Effector memory CD8-positive, alpha-beta T cell (primary cell): Measurements from ENCODE around the gene MAPKAPK3.

Source experiments
- ATAC-seq: fragments of 150-1000 bp; cut with Tn5 transposase; replicated peaks from 2 replicates; pipeline ENCODE4 v1.10.0; 2021; ENCODE audit warnings: mild to moderate bottlenecking, moderate library complexity
- DNase-seq, 3 experiments: peaks; one replicate each; pipeline ENCODE4 v3.0.0; 2021
- H3K27ac Mint-ChIP-seq, 2 donors: one replicate each; pipeline ENCODE4 v1.8.0; 2022; ENCODE audit warnings: mild to moderate bottlenecking in 2 of 2, mixed read lengths in 2 of 2, moderate library complexity in 2 of 2
- H3K27me3 Mint-ChIP-seq, 2 donors: one replicate each; pipeline ENCODE4 v1.8.0; 2022; ENCODE audit warnings: mixed read lengths in 2 of 2
- H3K36me3 Mint-ChIP-seq: one replicate; pipeline ENCODE4 v1.8.0; 2022; ENCODE audit warnings: mild to moderate bottlenecking, moderate library complexity, mixed read lengths; ENCODE audit not compliant: insufficient read depth
- H3K4me1 Mint-ChIP-seq, 2 donors: one replicate each; pipeline ENCODE4 v1.8.0; 2022; ENCODE audit warnings: low read depth in 2 of 2, mixed read lengths in 2 of 2
- H3K4me3 Mint-ChIP-seq, 2 donors: one replicate each; pipeline ENCODE4 v1.8.0; 2022; ENCODE audit warnings: mild to moderate bottlenecking in 2 of 2, mixed read lengths in 2 of 2, moderate library complexity in 2 of 2
- H3K9me3 Mint-ChIP-seq, 2 donors: one replicate each; pipeline ENCODE4 v1.8.0; 2022; ENCODE audit warnings: mixed read lengths in 2 of 2

MAPKAPK3 gene

DNA sequence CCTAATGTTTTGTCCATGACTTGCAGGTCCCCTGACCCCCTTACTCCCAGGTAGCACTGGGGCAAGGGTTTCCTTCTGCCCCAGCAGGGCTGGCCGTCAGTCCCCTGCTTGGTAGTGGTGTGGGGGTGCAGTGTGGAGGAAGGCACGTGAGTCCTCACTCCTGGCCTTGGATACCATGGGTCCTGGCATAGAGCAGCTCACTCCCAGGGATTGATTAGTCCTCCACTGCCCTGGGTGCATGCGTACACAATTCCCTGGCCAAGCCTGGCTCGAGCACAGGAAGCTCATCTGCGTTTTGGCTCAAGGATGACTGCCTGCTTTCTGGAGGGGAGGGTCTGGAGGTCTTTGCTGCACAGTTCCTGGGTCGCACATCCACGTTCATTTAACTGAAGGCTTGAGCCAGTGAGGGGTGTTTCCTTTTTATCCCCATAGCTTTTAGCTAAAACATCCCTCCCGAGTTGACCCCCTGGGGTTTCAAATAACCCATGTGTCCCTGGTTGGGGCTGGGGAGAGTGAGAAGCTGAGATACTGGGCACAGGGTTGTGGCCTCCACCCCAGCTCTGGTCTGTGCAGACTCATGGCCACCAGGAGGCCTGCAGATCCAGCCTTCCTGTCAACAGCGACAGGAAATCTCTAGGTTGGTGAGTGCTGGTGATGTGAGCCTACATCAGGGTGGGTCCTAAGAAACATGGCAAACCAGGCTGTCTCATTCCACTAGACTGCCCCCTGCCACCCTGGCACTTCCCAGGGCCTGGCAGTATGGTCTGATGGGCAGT lies 36.1 kb upstream of the MAPKAPK3 start:
- H3K4me1 Mint-ChIP-seq: peaks cover 36 to 38% of the 10 kb centered on the region in 2 donors
- ATAC-seq: peak; percentile 43
- no peaks in the 10 kb centered on the region for H3K27me3 Mint-ChIP-seq
- peaks cover 5% of the 10 kb centered on the region for H3K36me3 Mint-ChIP-seq
- H3K27ac Mint-ChIP-seq: peak overlapping the region in 1 of 2 donors; percentile 81
- H3K9me3 Mint-ChIP-seq: no peaks in the 10 kb centered on the region
- peak overlapping the region in 1 of 2 donors; percentile 10 for H3K4me3 Mint-ChIP-seq
- no peak for DNase-seq

DNA sequence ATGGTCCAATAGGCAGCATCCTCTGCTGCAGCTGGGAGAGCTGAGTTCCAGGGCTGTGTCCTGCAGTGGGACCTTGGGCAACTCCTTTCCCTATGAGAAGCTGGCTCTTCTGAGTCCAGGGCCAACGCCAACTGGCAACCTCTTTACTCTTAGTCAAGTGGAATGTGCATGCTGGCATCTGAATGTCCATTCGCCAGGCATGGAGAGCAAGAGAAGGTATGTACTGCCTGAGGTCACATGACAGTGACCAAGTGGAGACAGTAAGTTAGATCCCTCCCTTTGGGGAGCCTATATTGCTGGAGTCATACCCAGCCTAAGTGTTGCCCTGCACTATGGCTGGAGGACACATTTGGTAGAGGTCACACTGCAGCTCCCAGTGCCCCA lies 35.5 kb upstream of the MAPKAPK3 start:
- Mint-ChIP-seq H3K4me1 (peaks cover 30 to 34% of the 10 kb centered on the region in 2 donors), H3K36me3 (peaks cover 5% of the 10 kb centered on the region), H3K9me3 (no peaks in the 10 kb centered on the region), H3K4me3 (peak overlapping the region in 1 of 2 donors; percentile 10), H3K27me3 (no peaks in the 10 kb centered on the region), H3K27ac (peak overlapping the region; percentile 67 to 81)
- ATAC-seq (no peak), DNase-seq (no peak)

DNA sequence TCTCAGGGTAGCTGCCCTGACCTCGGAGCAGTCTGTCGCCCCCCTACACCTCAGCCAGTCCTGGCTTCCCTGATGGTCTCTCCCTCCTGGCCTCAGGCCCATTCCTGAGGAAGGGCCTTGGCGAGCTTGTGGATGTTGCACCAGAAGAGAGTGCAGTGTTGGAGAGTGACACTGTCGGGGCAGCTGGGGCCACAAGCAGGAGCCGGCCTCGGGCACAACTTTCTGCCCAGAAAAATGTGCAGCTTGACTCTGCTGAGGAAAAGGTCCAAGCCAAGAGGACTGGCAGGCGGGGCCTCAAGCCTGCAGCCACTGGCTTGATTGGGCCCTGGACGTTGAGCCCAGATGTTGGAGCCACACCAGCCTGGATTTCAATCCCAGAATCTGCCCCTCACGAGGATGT lies 34.9 kb upstream of the MAPKAPK3 start:
- H3K27ac Mint-ChIP-seq: peak overlapping the region; percentile 5 to 67
- H3K4me1 Mint-ChIP-seq: peaks cover 30% of the 10 kb centered on the region in 2 donors
- DNase-seq (no peak), ATAC-seq (no peak)
- H3K4me3 Mint-ChIP-seq: no peak overlapping the region
- no peaks in the 10 kb centered on the region for H3K27me3 Mint-ChIP-seq
- no peaks in the 10 kb centered on the region for H3K9me3 Mint-ChIP-seq
- H3K36me3 Mint-ChIP-seq: peaks cover 3% of the 10 kb centered on the region

DNA sequence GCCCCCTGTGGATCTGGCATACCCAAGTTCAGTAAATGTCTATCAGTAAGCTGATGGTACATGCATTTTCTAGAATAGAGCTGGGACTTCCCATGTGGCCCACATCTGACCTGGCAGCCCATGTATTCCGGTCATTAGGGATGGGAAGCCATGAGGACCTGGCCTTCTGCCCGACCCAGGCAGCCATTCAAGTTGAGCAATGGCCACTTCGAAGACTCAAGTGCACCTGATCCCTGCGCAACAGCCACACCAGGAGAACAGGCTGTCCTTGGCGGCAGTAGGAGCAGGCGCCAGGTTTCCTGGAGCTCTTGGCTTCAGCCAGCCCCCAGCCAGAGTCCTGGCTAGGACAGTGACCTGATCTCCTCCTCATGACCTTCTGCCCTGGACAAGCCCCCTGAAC lies 33.1 kb upstream of the MAPKAPK3 start:
- H3K36me3 Mint-ChIP-seq: peaks cover 4% of the 10 kb centered on the region
- no peaks in the 10 kb centered on the region for H3K27me3 Mint-ChIP-seq
- no peaks in the 10 kb centered on the region for H3K9me3 Mint-ChIP-seq
- DNase-seq (no peak), ATAC-seq (no peak)
- H3K4me3 Mint-ChIP-seq: no peak overlapping the region
- peaks cover 42 to 44% of the 10 kb centered on the region in 2 donors for H3K4me1 Mint-ChIP-seq
- H3K27ac Mint-ChIP-seq: peak overlapping the region; percentile 2 to 27

DNA sequence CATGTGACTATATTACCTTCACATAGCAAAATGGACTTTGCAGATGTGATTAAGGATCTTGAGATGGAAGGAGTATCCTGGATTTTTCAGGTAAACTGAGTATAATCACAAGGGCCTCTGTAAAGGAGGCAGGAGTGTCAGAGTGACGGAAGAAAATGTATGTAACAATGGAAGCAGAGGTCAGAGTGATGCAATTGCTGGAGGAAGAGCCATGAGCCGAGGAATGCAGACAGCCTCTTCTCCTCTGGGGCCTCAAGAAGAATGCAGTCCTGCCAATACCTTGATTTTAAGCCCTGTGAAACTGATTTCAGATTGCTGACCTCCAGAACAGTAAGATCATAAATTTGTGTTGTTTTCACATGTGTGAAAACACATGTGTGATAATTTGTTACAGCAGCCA lies 32.6 kb upstream of the MAPKAPK3 start:
- Mint-ChIP-seq H3K36me3 (peaks cover 4% of the 10 kb centered on the region), H3K9me3 (no peaks in the 10 kb centered on the region), H3K4me1 (peaks cover 42 to 43% of the 10 kb centered on the region in 2 donors), H3K27me3 (no peaks in the 10 kb centered on the region), H3K27ac (peak overlapping the region; percentile 2 to 27), H3K4me3 (no peak overlapping the region)
- no peak for ATAC-seq
- DNase-seq: no peak

DNA sequence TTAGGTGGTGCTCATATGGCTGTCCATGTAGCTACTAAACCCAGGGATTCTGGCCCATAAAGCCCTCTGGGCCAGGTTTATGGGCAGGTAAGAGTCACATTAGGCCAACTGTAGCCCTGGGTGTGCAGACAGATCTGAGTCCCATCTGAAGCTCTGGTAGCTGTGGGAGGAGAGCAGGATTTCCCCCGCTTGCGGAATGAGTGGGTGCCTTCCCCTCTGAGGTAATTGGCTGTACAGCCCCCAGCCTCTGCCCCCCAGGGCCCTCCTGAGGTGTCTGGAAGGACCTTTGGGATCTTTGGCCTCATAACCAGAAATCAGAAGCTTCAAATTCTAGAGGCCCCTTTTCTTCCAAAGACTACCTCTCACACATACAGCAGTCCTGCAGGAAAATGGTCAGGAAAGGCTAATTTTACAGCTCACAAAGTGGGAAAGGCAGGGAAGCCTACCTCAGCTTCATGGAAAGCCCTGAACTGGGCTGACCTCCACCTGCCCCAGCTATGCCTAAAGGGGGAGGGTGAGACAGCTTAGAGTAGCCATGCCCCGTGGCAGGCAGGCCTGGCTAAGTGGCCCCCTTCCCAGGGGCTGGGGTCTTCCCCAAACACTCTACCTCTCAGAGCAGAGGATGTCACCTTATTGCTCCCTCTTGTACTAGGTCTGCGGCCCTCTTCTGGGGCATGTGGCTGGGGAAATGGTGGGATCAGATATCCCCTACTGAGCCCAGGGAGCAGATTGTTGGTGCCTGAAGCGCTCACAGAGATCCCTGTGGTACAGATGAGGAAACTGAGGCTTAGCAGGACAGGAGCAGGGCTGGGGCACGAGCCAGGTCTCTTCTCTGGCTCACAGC lies 30.8 kb upstream of the MAPKAPK3 start:
- peaks cover 4% of the 10 kb centered on the region for H3K36me3 Mint-ChIP-seq

DNA sequence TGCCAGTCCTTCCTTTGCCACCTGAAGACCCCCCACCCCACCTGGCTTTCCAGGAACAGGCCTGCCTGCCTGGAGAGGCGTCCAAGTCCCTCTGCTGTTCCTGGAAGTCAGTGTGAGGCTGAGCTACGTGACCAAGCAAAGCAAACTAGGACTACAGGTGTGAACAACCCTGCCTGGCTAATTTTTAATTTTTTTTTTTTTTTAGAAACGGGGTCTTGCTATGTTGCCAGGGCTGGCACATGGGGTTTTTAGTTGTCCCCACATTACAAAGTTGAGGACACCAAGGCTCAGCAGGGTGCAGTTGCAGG lies 30.2 kb upstream of the MAPKAPK3 start:
- no peak for ATAC-seq
- H3K27ac Mint-ChIP-seq: peak overlapping the region; percentile 17 to 95
- DNase-seq: no peak
- H3K27me3 Mint-ChIP-seq: no peaks in the 10 kb centered on the region
- H3K4me3 Mint-ChIP-seq: no peak overlapping the region
- peaks cover 4% of the 10 kb centered on the region for H3K36me3 Mint-ChIP-seq
- H3K9me3 Mint-ChIP-seq: no peaks in the 10 kb centered on the region
- peaks cover 50 to 51% of the 10 kb centered on the region in 2 donors for H3K4me1 Mint-ChIP-seq

More for the DNA sequence above, 30.8 kb upstream of the MAPKAPK3 start:
- Mint-ChIP-seq H3K4me1 (peaks cover 50% of the 10 kb centered on the region in 2 donors), H3K9me3 (no peaks in the 10 kb centered on the region), H3K4me3 (no peak overlapping the region), H3K27me3 (no peaks in the 10 kb centered on the region), H3K27ac (peak overlapping the region in 1 of 2 donors; percentile 26)
- DNase-seq (no peak), ATAC-seq (no peak)

DNA sequence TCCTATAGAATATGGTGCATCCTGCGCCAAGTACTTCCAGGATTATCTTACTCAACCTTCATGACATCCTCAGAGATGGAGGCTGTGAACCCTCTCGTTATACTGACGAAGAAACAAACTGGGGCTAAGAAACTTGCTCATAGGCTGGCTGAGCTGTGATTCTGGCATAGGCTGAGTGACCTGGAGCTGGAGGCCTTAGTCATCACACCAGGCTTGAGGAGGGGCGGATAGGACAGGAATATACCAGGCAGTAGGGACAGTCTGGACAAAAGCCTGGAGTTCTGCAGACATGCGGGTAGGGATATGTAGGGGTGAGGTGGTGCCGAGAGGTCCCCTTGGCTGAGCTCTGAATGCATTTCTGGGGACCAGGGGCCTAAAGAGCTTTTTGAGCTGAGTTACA lies 29.6 kb upstream of the MAPKAPK3 start:
- DNase-seq: no peak
- Mint-ChIP-seq H3K27me3 (no peaks in the 10 kb centered on the region), H3K9me3 (no peaks in the 10 kb centered on the region), H3K4me1 (peaks cover 50 to 51% of the 10 kb centered on the region in 2 donors), H3K36me3 (peaks cover 4% of the 10 kb centered on the region), H3K4me3 (peak overlapping the region; percentile 53 to 60), H3K27ac (peak overlapping the region; percentile 90 to 95)
- no peak for ATAC-seq

DNA sequence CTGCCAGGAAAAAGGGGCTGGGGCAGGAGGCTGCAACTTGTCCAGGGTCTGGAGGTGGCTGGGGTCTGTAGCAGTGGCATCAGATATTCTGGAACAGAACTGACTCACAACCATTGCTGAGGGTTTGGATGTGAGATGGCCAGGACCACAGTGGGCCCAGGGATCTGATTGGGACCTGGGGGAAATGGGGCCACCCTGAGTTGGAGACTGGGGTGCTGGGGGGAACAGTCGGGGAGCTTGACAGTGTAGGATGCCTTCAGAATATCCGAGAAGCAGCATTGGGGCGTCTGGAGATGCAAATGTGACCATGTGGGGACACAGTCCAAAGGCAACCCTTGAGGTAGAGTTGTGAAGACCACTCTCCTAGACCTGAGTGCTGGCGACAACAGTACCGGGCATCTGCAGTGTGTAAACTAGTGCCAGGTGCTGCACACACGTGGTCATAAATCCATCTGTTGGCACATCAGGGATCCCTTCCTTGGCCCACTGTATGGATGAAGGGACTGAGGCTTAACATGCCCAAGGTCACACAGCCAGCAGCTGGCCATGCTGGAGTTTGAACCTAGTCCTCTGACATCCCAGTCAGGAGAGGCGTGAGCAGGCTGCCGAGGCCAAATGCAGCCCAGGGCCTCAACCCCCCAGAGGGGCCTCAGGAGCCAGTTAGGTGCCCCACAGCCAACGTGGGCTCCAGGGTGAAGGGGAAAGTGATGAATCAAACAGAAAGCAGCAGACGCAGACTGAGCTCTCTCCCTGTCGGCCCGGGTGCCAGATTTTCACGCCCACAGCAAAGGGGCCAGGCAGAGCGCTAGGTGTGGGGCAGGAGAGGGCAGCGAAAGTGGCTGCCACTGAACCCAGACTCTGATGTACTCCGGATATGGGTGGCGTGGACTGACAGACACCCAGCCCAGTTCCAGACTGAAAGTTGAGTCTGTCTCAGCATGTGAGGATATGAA lies 28.9 kb upstream of the MAPKAPK3 start:
- Mint-ChIP-seq H3K27me3 (no peaks in the 10 kb centered on the region), H3K9me3 (no peaks in the 10 kb centered on the region), H3K27ac (peak overlapping the region; percentile 90 to 95), H3K36me3 (peaks cover 4% of the 10 kb centered on the region), H3K4me3 (peak overlapping the region; percentile 60 to 62), H3K4me1 (peaks cover 56 to 58% of the 10 kb centered on the region in 2 donors)
- ATAC-seq (peak; percentile 86), DNase-seq (peak; percentile 68 to 72 (median 72))

DNA sequence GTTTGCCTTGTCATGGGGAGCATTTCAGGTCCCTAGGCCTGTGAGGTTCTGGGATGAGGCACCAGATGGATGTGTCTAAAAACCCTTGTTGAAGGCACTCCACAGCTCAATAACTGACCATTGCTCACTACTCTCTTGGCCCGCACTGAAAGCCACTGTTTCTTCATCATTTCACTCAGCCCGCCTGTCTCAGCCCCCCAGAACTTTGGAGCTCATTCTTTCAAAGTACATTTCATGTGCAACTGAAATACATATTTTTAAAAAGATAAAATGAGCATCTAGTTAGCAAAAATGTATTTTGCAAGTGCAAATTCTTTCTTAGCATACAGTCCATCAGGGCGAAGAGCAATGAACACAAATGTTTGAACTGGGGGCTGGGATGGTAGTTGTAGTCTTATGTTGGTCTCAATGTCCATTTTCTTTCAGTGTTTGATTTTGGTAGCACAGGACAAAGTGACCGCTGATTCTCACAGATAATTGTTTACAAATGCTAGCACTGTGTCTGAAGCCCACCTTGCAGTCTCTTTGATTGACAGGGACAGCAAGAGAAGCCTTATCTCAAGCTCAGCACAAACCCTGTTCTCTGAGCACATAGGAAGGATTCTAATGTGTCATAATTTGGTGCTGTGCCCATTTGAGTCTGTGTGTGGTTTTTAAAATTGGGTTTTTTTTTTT lies 28.1 kb upstream of the MAPKAPK3 start:
- Mint-ChIP-seq H3K36me3 (peaks cover 4% of the 10 kb centered on the region), H3K27me3 (no peaks in the 10 kb centered on the region), H3K9me3 (no peaks in the 10 kb centered on the region), H3K4me1 (peaks cover 55 to 57% of the 10 kb centered on the region in 2 donors), H3K27ac (peak overlapping the region; percentile 90 to 95), H3K4me3 (peak overlapping the region; percentile 60 to 62)
- DNase-seq: no peak
- no peak for ATAC-seq

DNA sequence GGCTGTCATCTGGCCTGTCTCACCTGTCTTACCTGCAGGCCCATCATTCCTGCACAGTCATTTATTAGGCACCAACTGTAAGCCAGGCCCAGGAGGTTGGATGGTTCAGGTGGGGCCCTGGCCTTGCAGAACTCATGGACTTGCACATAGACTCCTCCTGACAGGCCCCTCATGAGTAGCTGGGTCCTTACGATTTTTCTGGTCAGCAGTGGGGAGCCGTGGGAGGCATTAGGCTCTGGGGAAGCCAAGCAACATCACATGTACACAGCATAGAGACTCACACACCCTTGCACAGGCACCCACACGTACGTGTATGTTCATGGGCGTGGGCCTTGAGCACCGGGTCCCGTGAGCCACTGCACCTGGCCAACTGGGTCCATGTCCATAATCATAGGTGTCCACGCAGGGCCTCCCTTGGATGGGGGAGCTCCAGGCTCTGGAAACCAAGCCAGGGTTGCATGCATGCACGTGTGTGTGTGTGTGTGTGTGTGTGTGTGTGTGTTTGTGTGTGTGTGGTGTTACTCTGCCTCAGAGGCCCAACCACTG lies 25.7 kb upstream of the MAPKAPK3 start:
- Mint-ChIP-seq H3K27ac (peak overlapping the region; percentile 90 to 95), H3K36me3 (peaks cover 4% of the 10 kb centered on the region), H3K9me3 (no peaks in the 10 kb centered on the region), H3K27me3 (no peaks in the 10 kb centered on the region), H3K4me1 (peaks cover 52 to 64% of the 10 kb centered on the region in 2 donors), H3K4me3 (peak overlapping the region; percentile 70 to 75)
- no peak for DNase-seq
- no peak for ATAC-seq

DNA sequence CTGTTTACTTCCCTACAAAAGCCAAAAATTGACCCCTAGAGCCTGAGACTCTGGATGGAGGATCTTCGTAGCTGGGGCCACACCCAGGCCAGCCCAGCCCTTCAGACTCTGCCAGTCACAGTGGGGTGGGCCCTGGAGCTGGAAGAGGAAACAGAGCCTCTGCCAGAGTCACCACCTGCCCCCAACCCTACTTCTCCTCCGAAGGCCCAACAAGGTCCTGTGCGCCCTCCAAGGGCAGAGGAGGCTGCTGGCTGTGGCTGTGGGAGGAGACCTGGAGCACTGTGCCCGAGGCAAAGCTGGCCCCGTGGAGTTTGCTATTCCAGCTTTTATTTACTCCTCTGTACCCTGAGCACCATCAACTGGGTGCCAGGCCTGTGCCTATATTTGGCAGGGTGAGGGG lies 24.4 kb upstream of the MAPKAPK3 start:
- Mint-ChIP-seq H3K4me1 (peaks cover 47 to 60% of the 10 kb centered on the region in 2 donors), H3K27ac (peak overlapping the region; percentile 90 to 95), H3K27me3 (no peaks in the 10 kb centered on the region), H3K36me3 (peaks cover 4% of the 10 kb centered on the region), H3K4me3 (peak overlapping the region in 1 of 2 donors; percentile 21), H3K9me3 (no peaks in the 10 kb centered on the region)
- ATAC-seq (no peak), DNase-seq (no peak)
